Measurements from ENCODE around the gene REEP5.

GRCh38 chr5:112931473-112931872, 9.4 kb upstream of the REEP5 start:
- no peak for TF ChIP-seq CTCF (IDR thresholded peaks at IDR 0.05)
- no peak for TF ChIP-seq POLR2A (IDR thresholded peaks at IDR 0.05)

Data from esophagus squamous epithelium (tissue), 4 donors.